COLO829 (cell line): ENCODE data around the gene PAM16.

Source experiments
- DNase-seq: peaks from one replicate; pipeline ENCODE4 v3.0.0; 2012; ENCODE audit warnings: low spot score

PAM16 gene

GRCh38 chr16:4383591-4384444 is 32.7 kb upstream of the PAM16 start:
- DNase-seq = no peak

GRCh38 chr16:4382795-4383357 is 31.8 kb upstream of the PAM16 start:
- no peak for DNase-seq

DNA sequence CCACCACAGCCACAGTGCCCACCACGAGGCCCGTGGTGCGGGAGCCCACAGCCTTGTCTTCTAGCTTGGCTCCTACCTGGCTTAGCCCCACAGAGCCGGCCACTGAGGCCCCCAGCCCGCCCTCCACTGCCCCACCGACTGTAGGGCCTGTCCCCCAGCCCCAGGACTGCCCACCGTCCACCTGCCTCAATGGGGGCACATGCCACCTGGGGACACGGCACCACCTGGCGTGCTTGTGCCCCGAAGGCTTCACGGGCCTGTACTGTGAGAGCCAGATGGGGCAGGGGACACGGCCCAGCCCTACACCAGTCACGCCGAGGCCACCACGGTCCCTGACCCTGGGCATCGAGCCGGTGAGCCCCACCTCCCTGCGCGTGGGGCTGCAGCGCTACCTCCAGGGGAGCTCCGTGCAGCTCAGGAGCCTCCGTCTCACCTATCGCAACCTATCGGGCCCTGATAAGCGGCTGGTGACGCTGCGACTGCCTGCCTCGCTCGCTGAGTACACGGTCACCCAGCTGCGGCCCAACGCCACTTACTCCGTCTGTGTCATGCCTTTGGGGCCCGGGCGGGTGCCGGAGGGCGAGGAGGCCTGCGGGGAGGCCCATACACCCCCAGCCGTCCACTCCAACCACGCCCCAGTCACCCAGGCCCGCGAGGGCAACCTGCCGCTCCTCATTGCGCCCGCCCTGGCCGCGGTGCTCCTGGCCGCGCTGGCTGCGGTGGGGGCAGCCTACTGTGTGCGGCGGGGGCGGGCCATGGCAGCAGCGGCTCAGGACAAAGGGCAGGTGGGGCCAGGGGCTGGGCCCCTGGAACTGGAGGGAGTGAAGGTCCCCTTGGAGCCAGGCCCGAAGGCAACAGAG is 31.0 kb upstream of the PAM16 start:
- DNase-seq = no peak

DNA sequence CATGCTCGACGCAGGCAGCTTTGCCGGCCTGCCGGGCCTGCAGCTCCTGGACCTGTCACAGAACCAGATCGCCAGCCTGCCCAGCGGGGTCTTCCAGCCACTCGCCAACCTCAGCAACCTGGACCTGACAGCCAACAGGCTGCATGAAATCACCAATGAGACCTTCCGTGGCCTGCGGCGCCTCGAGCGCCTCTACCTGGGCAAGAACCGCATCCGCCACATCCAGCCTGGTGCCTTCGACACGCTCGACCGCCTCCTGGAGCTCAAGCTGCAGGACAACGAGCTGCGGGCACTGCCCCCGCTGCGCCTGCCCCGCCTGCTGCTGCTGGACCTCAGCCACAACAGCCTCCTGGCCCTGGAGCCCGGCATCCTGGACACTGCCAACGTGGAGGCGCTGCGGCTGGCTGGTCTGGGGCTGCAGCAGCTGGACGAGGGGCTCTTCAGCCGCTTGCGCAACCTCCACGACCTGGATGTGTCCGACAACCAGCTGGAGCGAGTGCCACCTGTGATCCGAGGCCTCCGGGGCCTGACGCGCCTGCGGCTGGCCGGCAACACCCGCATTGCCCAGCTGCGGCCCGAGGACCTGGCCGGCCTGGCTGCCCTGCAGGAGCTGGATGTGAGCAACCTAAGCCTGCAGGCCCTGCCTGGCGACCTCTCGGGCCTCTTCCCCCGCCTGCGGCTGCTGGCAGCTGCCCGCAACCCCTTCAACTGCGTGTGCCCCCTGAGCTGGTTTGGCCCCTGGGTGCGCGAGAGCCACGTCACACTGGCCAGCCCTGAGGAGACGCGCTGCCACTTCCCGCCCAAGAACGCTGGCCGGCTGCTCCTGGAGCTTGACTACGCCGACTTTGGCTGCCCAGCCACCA is 30.2 kb upstream of the PAM16 start:
- no peak for DNase-seq

DNA sequence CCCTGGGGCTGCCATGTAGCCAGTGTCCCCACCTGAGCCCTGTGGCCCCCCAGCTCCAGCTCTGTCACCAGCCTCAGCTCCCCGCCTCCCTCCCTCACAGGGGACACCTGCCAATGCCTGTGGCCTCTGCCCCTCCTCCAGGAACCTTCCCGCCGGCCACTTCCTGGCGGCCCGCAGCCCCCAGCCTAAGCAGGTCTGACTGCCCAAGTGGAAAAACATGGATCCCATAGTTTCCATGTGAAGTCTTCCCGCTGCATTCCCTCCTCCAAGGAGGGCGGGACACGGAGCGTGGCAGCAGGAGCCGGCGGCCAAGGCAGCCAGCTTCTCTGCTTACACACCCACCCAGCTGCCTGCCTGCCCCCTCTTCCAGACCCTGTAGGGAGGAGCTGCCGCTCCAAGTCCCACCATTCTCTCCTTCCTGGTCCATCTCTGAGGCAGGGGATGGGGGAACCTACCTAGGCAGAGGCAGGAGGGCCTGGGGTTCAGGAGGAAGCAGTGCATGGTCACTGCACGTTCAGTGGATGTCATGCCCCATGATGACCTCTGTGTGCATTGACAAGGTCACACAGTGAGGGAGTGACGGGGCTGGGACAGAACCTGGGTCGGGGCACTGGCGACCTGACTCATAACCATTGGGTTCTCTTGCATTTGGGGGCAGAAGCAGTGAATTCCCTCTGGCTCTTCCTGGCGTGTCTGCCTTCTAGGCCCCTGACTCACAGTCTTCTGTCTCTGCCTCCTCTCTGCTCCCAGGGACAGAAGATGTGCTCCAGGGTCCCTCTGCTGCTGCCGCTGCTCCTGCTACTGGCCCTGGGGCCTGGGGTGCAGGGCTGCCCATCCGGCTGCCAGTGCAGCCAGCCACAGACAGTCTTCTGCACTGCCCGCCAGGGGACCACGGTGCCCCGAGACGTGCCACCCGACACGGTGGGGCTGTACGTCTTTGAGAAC is 29.3 kb upstream of the PAM16 start:
- DNase-seq = no peak

- no peak for DNase-seq
Measured at GRCh38 chr16:4378999-4379690, 28.0 kb upstream of the PAM16 start.

DNA sequence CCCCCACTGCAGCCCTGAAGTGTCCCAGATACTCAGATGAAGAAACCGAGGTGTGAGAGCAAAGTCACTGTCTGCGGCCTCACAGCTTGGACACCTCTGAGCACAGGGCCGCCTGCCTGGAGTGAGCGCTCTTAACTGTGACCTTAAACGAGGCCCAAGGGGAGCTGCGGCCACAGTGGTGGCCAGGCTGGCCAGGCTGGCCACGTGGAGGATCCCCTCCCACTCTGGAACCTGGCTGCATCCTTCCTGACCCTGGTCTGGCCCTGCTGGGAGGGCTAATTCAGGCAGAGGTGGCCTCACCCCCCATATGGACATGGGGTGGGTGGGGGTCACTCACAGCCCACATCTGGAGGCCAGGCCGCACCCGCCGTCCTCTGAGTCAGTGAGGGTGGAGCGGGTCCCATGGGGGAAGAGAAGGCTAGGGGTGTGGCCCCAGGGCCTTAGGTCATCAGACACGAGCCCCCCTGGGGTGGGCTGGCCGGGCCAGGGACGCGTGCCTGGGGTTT is 27.1 kb upstream of the PAM16 start:
- DNase-seq = no peak

DNA sequence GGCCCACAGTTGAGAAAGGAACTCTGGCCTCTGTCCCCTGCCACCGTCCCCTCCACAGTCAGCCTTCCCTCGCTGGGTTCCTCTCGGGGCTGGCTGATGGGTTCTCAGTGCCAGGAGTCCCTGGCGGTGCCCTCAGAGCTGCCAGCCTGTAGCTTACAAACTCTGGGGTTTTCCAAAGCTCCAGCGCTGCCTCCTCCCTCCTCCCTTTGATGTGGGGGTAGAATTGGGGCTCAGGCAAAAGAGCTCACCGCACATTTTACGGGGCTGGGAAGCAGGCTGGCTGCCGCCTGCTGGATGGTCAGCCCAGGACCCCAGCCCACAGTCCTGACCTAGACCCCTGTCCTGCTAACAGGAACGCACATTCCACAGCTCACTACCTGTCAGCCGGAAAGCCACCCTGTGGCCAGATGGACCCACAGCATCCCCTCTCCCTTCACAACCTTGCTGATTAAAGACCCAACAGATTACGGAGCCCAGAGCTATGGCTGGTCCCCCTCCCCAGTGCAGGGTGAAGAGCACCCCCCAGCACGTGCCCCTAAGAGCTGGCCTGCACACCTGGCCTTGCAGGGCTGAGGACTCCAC is 26.5 kb upstream of the PAM16 start:
- no peak for DNase-seq

GRCh38 chr16:4376893-4377572 is 25.9 kb upstream of the PAM16 start:
- DNase-seq = no peak

DNA sequence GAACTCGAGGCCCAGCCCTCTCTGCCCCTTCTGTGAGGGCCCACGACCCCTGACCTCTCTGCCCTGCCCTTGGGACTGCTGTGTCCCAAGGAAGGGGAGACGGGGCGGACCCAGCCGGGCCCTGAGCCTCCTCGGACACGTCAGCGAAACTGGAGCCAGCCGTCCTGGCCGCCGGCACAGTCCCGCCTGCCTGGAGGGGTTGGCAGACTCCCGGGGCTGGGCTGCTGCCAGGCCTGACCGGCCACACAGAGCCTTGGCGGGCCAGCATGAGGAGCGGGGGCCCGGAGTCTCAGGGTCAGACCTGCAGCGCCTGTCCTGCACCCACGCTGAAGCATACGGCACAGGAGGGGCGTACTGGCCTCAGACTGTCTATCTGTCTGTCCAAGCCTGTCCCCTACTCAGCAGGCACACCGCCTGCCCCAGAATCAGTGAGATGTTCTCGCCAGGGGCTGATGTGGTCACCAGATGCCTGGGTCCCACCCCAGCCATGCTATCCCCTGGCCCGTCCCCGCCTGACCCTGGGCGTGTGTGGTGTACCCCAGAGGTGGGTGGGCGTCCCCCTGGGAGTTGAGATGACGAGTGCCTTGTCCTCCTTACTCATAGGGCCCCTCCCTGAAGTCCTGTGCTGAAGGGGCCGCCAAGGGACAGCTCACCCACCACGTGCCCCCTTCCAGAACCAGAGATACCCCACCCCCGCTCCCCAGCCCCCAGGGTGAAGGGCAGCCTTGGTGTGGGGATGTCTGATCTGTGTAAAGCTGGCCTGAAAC is 25.2 kb upstream of the PAM16 start:
- DNase-seq = no peak

GRCh38 chr16:4375717-4376116 is 24.6 kb upstream of the PAM16 start:
- DNase-seq = no peak

- DNase-seq = peak; percentile 29
Measured at GRCh38 chr16:4373909-4374742, 23.0 kb upstream of the PAM16 start.

DNA sequence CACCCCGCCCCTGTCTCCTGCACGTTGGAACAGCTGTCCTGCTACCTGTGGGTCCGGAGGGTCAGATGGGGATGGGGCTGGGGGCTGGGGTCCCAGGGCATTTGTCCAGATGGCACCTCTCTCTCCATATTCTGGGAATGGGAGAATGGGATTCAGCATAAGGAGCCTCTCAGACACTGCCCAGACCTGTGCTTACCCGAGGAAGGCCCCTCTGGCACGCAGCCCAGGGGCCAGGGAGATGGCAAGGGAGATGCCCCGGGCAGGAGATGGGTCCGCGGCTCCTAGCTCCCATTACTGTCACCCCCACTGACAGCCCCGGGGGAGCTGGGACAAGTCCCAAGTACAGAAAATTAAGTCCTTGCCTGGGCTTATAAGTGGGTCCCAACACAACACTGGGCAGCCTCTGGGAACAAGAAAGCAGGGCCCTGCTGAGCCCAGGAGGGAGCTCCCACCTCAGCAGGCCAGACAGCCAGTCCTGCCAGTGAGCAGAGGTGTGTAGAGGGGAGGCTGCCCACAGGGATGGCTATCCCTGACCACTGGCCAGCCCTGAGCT is 22.3 kb upstream of the PAM16 start:
- DNase-seq = no peak

- DNase-seq = peak; percentile 69
Measured at GRCh38 chr16:4372578-4373355, 21.6 kb upstream of the PAM16 start.

DNA sequence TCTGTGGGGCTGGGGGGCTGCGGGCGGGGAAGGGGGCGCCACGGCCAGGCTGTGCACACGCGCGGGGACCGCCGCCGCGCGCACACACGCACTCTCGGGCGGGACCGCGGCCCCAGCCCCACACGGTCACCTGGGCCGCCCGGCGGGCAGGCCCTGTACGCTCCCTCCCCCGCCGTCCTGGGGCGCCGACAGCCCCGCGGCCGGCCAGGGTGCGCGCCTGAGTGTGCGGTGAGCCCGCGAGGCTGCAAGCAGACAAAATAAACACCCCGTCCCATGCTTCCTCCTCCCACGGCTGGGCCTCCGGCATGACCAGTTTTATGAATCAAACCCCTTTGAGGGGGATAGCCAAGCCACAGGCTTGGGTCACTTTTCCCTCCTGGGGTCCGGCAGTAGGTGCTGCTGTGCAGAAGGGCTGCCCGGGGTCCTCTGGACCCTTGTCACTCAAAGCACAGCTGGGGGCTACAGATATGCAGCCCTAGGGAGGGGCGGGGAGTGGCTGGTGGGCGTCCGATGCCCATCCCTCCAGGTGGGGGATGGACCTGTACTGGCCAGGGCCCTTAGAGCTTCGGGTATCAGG is 21.0 kb upstream of the PAM16 start:
- no peak for DNase-seq
